NCI-H524 treated with DMSO at 0.1 percent for 48 hours (cell line): ENCODE data around the gene SNAP91.
"Not testable (repeated sequence)": the region's sequence is repeated elsewhere in the genome, so short reads cannot be mapped to it uniquely, and the experiment has no call there.

ENCODE experiments used
- DNase-seq: peaks from one replicate; lab custom pipeline; 2025; lab: John Stamatoyannopoulos, UW

SNAP91 gene

DNA sequence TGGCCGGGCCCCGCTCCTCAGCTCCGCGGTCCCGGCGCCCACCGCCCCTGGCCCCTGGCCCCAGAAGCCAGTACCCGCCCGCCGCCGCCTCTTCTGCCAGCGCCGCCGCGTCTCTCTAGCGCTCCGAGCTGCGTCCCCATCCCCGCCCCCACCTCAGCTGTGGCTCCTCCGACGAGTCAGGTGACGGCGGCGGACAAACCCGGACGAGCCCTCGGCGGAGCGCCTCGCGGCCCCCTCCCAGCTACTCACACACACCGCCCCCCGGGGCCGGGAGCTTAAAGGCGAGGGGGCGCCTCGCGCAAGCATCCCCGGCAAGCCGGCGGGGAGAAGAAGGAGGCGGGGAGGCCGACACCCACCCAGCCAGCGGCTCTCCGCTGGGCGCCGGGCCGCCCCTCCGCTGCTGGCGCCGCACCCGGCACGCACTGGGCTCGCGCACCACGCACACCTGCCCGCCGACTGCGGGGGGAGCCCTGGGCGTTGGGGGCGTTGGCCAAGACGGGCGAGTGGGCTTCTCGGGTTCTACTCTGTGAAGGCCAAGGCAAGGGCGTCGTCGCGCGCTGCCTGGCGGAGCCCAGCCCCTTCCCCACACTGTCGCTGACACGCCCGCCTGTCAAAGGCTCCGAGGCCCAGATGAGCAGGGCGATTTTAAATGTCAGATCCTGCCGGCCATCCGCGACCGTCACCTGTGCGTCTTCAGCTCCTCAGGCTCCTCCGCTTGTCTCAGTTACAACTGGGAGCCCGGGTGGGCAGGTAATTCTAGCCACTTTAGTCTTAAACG lies at the start of gene SNAP91:
Gene SNAP91 (minus strand): TSS at position 132 of the 778 bp plus-strand sequence. CDS start 1,174 bp downstream, outside the sequence.
- peak; percentile 53 for DNase-seq

- peak; percentile 20 for DNase-seq
These were observed 49.6 kb upstream of the SNAP91 start for GRCh38 chr6:83758533-83758932.

DNA sequence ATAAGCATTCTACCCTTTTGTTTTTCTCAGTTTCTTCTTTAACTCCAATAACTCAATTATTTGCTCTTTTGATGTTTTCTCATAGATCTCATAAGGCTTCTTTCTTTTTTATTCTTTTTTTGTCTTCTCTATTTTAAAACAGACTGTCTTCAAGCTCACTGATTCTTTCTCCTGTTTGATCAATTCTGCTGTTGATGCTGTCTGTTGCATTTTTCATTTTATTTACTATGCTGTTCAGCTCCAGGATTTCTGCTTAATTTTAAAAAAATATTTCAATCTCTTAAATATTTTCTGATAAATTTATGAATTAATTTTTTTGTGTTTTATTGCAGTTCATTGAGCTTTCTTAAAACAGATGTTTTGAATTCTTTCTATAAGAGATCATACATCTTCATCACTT lies 48.1 kb upstream of the SNAP91 start:
- DNase-seq = no peak

DNA sequence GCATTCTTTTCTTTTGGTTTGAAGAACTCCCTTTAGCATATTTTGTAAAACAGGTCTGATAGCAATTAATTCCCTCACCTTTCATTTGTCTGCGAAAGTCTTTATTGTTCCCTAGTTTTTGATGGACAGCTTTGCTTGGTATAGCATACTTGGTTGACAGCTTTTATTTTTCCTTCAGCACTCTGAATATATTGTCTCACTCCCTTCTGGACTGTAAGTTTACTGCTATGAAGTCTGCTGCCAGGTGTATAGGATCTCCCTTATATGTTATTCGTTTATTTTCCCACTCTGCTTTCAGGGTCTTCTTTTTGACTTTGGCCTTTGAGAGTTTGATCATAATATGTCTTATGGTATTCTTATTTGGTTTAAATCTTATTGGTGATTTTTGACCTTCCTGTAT lies 47.7 kb upstream of the SNAP91 start:
- no peak for DNase-seq

DNA sequence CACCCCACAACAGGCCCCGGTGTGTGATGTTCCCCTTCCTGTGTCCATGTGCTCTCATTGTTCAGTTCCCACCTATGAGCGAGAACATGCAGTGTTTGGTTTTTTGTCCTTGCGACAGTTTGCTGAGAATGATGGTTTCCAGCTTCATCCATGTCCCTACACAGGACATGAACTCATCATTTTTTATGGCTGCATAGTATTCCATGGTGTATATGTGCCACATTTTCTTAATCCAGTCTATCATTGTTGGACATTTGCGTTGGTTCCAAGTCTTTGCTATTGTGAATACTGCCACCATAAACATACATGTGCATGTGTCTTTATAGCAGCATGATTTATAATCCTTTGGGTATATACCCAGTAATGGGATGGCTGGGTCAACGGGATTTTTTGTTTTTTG lies 43.5 kb upstream of the SNAP91 start:
- not testable (repeated sequence) for DNase-seq

GRCh38 chr6:83741089-83741488 lies 32.2 kb upstream of the SNAP91 start:
- no peak for DNase-seq

- no peak for DNase-seq
These were observed 26.6 kb upstream of the SNAP91 start for GRCh38 chr6:83735461-83735860.

DNA sequence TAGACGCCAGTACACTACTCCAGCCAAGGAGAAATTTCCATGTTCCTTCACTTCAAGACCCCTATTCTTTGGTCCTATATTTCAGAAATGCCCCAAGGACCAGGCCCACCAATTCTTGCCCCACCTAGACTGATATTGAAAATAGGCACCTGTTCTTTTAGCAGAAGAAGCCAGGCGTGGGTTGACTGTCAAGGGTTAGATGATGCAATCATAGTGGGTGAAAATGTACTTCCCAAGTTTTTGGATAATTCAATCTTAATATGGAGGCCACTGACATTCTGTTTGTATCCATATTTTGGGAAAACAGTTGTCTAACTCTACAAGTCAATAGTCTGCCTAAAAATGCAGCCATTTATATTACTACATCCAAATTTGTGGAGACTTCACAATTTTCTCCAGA lies 21.0 kb upstream of the SNAP91 start:
- DNase-seq = no peak

DNA sequence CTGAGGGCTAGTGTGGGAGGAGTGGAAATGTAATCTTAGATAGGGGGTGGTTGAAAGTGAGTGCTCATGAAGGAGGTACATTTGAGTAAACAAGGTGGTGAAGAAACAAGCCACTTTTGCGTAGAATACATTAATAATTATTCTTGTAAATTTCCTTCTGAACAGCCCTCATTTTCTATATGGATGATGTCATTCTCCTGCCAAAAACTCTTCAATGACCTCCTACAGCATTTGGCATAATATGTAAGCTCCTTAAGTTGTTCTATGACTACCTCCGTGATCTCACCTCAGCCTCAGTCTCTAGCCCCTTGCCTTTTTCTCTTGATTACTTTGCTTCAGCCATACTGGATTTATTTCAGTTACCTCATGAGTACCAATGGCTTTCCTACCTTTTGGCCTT lies 14.0 kb upstream of the SNAP91 start:
- DNase-seq = no peak

DNA sequence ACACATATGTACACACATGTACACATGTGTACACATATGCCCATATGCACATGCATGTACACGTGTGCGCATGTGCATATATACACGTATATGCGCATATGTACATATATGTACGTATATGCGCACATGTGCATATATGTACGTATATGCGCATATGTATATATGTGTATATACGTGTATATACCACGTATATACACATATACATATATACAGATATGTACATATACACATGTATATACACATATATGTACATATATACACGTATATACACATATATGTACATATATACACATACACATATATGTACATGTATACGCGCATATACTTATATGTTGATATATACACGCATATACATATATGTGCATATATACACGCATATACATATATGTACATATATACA lies 8.9 kb upstream of the SNAP91 start:
- no peak for DNase-seq

GRCh38 chr6:83711958-83712357 lies 3.1 kb upstream of the SNAP91 start:
- no peak for DNase-seq

DNA sequence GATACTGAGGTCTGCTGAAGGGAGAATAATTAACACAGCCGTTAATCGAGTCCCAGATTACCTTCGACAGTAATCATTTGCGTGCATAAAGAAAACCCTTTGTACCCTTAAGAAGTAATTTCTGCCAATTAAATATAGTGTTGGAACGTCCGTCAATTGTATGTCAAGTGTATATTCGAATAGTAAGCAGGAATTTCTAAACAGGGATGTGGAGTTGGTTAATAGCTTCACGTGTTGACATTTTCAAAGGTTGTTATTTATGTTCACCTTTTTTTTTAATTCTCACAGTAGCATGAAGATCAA lies 798 bp upstream of the SNAP91 start:
- DNase-seq = no peak

- no peak for DNase-seq
These were observed 343 bp downstream of the SNAP91 start for GRCh38 chr6:83708546-83708969.

DNA sequence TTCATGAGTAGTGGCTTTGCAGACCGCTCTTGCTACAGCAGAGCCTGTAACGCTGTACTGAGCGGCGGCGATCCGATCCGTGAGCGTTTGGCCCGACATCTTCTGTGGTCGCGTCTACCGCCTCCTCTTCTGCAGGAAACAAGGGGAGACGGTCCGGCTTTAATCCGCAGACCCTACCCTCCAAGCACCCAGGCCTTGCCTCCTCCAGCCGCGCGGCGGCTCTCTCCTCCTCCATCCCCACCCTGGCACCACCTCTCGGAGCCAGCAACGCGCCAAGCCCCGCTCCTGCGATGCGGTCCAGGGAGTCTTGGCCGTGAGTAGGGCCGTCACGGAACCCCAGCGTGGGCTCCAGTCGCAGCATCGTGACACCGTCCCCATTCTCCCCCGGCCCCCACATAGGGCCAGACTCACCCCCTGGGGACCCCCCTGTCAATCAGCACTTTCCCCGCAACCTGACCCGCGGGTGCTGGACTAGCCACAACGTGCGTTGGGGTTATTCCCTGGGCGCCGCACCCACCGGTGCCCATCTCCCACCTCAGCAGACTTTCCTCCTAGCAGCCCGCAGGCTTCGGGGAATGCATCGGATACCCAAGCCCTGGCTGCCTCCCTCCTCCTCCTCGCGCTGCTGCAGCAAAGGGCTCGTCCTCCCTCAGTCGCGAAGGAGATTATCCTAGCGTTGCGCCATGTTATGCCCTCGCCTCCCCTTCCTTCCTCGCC lies 914 bp downstream of the SNAP91 start:
- no peak for DNase-seq

DNA sequence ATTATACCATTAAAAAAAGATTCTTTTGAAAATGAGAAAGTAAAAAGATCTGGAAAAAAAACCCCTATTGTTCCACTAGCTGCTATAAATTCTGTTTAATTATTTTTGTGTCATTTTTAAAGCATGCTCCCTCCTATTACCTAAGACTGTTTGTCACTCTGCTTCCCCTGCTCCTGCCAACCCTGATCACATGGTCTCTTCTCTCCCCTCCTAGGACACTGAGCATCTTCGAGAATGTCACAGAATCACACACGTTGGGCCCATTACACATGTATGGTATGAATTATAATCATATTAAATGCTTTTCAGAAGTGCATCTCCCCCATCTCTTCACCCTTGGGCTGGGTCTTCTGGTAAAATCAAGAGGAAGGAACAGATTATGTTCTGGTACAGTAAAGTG lies 6.2 kb downstream of the SNAP91 start:
- no peak for DNase-seq

- no peak for DNase-seq
These were observed 6.8 kb downstream of the SNAP91 start for GRCh38 chr6:83702077-83702476.

DNA sequence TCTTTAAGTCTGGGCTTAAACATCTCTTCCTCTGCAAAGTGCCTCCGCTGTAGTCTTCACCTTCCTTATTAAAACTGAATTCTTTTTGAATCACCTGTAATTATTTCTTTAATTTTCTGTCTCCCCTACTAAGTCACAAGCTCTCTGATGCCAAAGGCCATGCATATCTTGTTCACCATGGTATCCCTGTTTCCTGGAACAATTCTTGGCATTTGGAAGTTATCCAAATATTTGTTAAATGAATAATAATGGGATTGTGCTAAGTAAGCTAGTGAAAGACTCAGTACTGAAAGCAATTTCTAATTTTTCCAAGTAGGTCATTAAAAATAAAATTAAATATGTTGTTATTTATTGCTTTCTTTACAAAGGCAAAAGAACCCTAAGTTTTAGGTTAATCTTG lies 12.2 kb downstream of the SNAP91 start:
- DNase-seq = no peak

GRCh38 chr6:83685481-83685880 lies 23.4 kb downstream of the SNAP91 start:
- no peak for DNase-seq

DNA sequence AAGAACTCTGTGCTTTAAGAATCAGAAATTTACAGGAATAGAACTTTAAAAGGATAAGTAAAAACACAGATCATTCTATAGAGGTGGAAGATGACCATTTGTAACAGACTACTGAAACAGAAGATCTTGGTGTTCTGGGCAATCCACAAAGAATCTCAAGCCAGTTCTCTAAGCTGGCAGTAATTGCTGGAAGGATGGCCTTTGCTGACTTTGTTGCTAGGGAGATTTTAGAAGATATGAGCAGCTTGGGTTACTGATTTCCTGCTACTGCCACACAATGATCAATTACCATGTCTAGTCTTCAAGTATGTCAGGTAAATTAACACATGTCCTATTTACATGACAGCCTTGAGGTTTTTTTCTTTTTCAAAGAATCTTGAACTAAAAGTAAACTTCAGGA lies 31.1 kb downstream of the SNAP91 start:
- DNase-seq = no peak

DNA sequence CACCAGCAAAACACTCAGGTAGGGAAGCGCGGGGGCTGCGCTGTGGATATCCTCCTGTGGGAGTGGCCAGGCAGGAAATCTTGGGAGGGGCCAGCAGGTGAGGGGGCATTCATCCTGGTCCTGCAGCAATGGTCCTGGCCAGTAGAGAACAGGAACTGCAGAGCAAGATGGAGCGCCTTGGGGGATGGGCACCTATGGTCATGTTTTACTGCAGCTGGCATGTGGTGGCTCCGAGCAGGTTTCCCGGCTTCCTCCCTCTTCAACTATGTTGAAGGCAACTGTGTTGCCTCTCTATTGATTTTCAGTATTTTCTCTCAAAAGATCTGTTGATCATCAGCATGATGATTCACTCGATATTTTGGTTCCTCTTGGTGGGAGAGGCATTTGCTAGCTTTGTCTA lies 70.9 kb downstream of the SNAP91 start:
- DNase-seq = no peak

DNA sequence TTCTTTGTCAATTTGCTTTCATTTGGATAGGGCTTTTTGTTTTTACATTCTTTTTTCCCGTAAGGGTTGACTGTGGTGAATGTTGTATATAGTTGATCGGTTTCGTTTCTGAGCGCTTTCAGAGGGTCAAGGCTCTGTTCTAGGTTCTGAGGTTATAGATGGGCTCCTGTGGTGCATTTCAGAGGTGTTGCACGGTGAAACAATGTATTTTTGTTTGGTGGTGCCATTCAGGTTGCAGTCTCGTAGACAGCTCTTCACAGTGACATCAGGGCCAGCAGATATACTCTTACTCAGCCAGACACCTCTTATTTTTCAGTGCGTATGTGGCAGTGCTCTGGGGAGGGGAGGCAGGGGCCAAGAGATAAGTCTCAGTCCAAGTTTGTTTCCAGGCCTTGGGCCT lies 72.1 kb downstream of the SNAP91 start:
- DNase-seq = no peak

DNA sequence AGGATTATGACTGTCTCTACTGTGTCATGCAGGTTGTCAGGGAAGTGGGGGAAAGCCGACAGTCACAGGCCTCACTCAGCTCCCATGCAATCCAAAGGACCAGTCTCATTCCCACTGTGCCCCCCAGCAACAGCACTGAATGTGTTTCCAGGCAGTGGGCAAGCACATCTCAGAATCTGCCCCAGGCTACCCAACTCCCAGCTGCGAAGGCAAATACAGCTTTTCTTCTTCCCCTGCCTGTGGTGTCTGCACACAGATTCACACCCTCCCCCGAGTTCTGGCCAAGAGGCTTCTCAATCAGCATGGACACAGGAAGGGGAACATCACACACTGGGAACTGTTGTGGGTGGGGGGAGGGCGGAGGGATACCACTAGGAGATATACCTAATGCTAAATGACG lies 75.3 kb downstream of the SNAP91 start:
- no peak for DNase-seq

DNA sequence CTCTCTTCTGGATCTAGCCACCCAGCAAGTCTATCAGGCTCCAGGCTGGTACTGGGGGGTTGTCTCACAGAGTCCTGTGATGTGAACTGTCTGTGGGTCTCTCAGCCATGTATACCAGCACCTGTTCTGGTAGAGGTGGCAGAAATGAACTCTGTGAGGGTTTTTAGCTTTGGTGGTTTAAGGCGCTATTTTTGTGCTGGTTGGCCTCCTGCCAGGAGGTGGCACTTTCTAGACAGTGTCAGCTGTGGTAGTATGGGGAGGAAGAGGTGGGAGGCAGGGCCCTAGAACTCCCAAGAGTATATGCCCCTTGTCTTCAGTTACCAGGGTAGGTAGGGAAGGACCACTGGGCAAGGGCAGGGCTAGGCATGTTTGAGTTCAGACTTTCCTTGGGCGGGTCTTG lies 75.8 kb downstream of the SNAP91 start:
- DNase-seq = no peak

- DNase-seq = not testable (repeated sequence)
These were observed 79.0 kb downstream of the SNAP91 start for GRCh38 chr6:83629908-83630307.
